NCI-H2081 (cell line): Measurements from ENCODE around the gene PTTG2.

ENCODE experiments used
- DNase-seq, 2 experiments: peaks; one replicate each; lab custom pipeline; 2025; lab: John Stamatoyannopoulos, UW

Gene PTTG2

GRCh38 chr4:38009949-38010348 lies 49.8 kb downstream of the PTTG2 start:
- DNase-seq = no peak
